ENCODE data around the gene PPP1R14D.

GRCh38 chr15:40768521-40769273, 59.8 kb downstream of the PPP1R14D start:
- TF ChIP-seq CTCF (IDR thresholded peaks at IDR 0.05 in 8 of 11, conservative IDR thresholded peaks at IDR 0.05 in 3 of 11) (no peak), POLR2A (IDR thresholded peaks at IDR 0.05) (no peak), POLR2AphosphoS5 (IDR thresholded peaks at IDR 0.05) (no peak)

Measured in spleen (tissue), 7 donors.